ENCODE results near the gene ARL3.
A peak's percentile ranks its signal among the peaks of the same experiment; 100 is the strongest.

ARL3 gene

DNA sequence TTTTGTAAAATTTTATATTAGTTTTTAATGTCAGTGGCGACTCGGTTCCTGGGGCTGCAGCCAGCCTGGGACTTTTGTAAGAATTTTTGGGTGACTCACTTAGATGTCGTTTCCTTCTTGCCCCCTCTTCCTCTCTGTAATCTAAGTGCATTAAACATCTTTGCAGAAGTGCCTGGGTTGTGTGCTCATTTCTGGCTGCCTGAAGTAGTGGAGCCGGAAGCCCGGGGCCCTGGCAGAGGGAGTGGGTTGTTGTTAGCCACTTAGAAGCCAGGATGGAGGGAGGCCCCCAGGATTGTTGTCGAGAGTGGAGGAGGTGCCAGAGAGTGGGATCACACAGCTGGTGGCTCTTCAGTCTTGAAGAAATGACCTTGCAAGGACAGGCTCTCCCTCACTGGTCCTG, 80.9 kb downstream of the ARL3 start:
- peak; percentile 61 for DNase-seq

DNA sequence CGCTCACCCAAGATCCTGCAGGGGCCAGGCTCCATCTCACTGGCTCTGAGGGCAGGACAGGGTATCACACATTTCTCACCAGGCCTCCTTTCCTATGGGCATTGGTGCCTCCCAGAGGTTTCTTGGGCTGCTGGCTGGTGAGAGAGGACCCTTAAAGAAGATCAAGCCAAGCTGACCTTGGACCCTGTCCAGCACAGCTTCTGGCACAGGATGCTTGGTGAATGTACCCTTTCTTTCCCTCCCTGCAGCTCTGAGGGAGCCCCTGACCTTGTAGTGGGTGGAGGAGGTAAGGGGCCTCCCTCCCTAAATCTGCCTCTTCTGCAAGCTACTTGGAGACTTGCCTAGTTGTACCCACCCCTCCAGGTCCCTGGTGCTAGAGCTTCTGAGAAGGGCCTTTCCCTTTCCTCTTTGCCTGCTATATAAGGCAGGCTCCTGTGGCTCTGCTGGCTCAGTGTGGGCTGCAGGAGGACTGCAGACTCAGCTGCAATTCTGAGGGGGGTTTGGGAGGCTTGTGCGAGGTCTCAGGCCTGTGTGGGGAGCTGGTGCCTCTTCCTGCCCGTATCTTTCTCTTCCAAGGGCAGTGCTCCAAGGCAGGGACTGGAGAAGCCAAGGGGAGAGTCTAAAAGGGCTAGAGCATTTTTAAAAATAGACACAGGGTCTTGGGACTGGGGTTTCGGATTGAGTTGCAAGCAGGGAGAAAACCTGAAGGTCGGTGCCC, 81.6 kb downstream of the ARL3 start:
- no peak for DNase-seq

DNA sequence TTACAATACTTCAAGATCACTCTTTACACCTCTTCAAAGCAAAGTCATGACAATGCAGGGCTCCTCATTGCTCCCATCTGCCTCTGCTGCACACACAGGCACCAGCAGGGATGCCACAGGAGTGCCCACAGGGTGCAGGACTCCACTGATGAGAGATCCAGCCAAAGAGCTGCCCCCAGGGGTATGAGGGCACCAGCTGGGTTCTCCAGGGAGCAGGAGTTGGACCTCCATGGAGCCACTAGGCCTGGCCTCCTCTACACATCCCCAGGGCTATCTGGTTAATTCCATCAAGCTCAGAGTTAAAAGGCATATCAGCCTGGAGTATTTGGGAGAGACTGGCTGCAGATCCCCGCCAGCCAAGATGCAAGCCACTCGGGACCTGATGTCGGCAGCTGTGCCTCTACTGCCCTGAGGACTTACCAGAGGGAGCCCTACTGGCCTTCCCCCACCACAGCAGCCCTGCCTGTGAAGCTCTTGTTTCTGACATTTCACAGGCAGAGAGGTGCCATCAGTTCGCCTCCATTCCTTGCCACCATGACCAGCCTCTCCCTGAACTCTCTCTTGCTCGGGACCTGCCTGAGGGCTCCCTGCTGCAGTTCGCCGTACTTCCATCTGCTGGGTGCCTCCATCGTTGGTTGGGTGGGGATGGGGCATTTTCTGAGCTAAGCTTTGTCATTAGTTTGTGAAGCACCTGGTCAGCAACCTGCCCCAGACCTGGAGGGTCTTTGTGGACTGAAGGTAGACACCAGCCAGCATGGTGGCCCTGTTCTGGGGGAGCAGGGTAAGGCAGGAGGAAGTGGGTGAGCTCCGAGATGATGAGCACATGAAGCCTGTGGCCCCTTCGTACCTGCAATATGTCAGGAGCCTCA, 82.4 kb downstream of the ARL3 start:
- DNase-seq = no peak

DNA sequence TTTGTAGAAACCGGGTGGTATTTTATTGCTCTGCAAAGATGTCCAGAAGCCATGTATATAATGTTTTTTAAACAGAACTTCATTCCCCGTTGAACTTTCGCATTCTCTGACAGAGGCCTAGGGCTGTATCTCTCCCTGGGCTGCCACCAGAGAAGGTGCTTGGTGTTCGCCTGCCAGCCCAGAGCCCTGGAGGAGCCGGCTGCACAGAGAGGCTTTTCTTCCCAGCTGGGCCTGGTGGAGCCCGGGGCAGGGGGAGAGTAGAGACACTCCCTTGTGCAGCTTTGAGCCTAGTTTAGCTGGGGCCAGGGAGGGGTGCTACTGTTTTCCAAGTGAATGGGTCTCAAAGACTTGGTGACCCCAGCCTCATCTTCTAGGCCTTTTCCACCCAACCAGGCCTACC, 83.5 kb downstream of the ARL3 start:
- DNase-seq = no peak

DNA sequence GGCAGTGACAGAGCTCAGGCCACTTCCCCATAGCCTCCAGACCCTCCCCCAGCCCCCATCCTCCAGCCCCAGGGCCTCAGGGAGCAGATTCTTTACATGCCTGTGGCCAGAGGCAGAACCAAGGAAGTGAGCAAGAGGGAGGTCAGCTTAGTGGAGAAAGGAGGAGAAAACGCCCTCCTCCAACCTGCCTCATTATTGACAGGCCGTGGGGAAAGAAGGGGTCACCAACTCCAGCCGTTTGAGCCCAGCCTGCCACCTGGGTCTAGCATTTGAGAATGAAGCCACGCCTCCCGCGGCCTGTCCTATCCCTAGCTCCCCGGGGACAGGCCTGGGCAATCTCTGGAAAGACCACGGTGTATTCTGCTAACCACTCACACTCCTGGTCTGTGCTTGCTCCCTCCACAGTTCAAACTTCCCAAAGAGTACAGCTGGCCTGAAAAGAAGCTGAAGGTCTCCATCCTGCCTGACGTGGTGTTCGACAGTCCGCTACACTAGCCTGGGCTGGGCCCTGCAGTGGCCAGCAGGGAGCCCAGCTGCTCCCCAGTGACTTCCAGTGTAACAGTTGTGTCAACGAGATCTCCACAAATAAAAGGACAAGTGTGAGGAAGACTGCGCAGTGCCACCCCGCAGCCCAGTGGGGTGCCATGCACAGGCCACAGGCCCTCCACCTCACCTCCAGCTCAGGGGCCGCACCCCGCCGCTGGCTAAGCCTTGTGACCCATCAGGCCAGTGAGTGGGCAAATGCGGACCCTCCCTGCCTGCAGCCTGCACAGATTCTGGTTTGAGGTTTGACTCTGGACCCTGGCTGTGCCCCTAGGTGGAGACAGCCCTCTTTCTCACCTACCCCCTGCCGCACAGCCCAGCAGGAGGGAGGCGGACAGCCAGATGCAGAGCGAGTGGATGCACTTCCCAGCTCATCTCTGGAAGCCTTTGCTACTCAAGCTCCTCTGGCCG, 84.3 kb downstream of the ARL3 start:
- DNase-seq = no peak

DNA sequence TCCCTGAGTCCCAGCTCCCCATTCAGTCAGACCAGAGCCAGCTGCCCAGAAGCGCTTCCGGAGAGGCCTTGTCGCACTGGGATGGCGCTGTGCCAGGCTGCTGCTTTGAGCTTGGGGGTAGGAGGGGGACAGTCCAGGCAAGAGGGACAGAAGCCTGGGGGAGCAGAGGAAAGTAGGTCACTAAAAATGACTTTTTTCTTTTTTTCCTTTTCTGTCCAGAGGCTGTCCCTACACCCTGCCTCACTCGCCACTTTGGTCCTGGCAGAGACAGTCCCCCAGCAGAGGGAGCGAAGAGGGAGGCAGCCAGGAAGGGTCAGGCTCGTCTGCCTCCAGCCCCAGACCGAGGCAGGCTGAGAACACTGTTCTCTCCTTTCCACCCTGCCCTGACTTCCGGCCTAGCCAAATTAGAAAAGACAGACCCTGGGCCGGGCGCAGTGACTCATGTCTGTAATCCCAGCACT, 85.7 kb downstream of the ARL3 start:
- DNase-seq = no peak

DNA sequence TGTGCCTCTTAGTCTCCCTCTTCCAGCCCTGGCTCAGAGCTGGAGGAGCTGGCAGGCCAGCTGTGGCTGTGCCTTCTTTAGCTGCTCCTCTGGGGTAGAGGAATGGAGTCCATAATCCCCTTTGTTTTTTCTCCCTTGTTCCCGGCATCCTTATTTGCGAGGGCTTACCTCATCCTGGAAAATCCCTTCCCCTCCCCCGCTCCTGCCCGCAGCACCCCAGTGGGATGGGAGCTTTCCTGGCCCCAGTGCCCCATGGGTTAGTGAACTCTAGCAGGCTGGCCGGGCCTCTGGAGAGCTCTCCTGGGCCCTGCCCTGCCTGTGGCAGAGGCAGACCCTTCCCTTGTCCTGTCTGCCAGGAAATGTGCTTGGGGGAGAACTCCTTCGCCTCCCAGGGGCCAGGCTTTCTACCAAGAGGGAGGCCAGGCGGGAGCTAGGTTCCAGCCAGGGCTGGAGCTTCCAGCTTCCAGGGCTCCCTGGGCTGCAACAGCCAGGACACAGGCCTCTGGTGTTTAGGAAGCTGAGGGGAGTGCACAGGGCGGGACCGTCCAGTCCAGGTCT, 86.4 kb downstream of the ARL3 start:
- DNase-seq = no peak

DNA sequence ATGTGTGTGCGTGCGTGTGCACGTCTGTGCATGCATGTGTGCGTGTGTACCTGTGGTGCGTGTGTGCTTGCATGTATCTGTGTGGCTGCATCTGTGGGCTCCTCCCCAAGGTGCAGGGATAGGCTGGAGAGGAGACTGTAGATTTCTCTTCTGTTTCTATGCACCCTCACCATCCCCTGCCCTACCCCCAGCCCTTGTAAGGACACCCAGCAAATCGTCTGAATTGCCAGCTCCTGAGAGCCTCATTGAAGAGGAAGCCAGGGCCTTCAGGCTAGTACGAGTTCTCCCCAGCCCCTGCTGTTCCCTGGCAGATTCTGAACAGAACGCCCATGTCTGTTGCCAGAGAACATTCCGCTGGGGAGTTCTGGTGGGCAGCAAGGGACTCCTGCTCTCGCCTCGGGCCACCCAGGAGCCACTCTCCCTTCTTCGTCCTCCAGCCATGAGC, 86.9 kb downstream of the ARL3 start:
- no peak for DNase-seq

DNA sequence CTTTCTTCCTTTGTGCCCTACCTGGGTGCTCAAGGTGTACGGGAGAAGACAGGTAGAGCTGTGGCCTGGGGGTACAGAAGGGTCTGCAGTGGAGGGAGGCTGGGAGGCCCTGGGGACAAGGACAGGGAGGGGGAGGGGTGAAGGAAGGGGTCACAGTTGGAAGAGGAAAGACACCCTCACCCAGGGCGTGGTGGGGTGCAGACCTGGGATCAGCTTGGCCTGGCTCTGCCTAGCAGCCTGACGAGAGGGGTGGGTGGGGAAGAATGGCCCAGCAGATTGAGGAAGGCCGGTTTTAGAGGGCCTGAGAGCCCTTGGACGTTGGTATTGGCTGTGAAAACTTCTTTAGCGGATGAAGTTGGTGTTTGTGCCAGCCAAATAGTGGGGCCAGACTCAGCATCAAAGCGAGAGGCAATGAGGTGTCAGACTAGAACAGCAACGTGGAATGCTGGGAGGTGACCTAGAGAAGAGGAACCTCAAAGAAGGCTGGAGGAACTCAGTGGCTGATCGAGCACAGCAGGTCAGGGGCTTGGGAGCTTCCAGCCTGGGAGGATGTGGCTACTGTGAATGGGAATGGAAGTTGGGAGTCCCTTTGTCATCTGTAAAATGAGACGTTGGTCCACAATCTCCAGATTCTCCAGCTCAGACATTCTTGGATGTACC, 88.0 kb downstream of the ARL3 start:
- DNase-seq = no peak

DNA sequence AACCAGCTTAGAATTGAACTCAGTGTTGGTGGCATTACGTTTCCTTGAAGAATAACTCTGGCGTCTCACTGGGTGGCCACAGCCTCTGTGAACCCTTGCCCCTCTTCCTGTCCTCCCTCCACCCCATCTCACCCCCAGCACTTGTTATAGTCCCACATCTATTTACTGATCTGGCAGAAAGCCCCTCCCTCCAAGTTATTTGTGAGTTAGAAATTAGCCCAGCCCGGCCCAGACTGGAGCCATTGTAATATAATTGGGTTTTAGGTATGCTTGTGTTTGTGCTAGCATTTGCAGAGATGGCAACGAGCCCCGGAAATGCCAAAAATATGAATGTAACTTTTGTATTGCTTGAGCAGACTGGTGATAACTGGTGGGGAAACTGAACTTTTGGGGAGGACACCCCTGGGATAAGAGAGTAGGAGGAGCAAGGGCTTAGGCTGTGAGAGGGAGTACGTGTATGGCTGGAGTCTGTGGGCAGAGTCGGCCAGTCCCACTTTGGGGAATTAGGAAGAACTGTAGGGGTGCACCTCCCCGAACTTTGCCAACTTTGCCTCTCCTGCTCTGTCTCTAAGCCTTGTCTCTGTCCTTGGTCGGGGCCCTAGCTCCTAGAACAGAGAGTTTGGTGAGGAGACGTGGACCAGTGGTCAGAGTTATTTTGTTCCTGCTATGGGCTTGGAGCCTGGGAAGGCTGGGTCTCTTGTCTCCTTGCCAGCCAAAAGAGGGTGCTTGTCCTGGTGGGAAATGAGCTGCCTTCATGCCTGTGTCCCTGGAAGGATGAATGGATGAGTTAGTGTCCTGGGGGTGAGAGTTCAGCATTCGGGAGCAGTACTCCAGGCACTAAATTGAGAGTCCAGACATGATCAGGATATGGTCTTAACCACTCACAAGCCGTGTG, 89.2 kb downstream of the ARL3 start:
- DNase-seq = no peak

DNA sequence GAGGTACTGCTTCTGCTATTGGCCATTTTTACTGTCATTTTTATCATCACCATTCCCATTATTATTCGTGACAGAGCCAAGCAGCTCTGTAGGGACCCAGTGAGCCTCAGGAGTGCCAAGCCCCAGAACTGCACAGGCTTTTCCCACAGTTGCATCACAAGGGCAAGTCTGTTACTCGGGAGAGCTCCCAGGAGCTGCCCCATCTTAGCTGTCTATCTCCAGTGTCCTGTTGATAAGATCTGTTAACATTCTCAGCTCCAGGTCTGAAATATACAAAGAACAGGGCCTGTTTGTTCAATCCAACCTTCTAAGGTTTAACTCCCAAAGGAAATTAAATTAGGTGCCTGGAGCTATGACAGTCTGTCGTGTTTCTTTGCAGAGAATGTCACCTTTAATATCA, 90.1 kb downstream of the ARL3 start:
- DNase-seq = no peak

All from CD4-positive, alpha-beta T cell treated with Interleukin-6 for 4 hours (primary cell).